Loucy (cell line): ENCODE measurements around the gene RPUSD3.
A peak's percentile ranks its signal among the peaks of the same experiment; 100 is the strongest.

Experiments
- H2AFZ ChIP-seq: fragments of 200-600 bp; sonication (generic); 2 replicates; pipeline ENCODE4 v1.6.0; 2016; ENCODE audit warnings: antibody characterized with exemption, mild to moderate bottlenecking, low read length, moderate library complexity
- H3F3A ChIP-seq: fragments of 200-600 bp; 2 replicates; pipeline ENCODE4 v1.6.0; 2016; ENCODE audit warnings: antibody characterized with exemption, low read depth, mild to moderate bottlenecking
- H3K27me3 ChIP-seq: fragments of 200-600 bp; sonication (generic); 2 replicates; pipeline ENCODE4 v1.6.1; 2014; ENCODE audit warnings: low read length, mild to moderate bottlenecking; ENCODE audit not compliant: insufficient read depth, poor library complexity, severe bottlenecking
- H3K36me3 ChIP-seq: fragments of 200-600 bp; sonication (generic); 2 replicates; pipeline ENCODE4 v1.6.1; 2016; ENCODE audit warnings: low read length; ENCODE audit not compliant: insufficient read depth
- H3K4me1 ChIP-seq: fragments of 200-600 bp; sonication (generic); 2 replicates; pipeline ENCODE4 v1.5.1; 2014; ENCODE audit warnings: low read length, mild to moderate bottlenecking; ENCODE audit not compliant: insufficient read depth, poor library complexity, severe bottlenecking
- H3K4me2 ChIP-seq: fragments of 200-600 bp; sonication (generic); 2 replicates; pipeline ENCODE4 v1.6.0; 2014; ENCODE audit warnings: antibody characterized with exemption, low read length, low read depth, mild to moderate bottlenecking; ENCODE audit not compliant: poor library complexity, severe bottlenecking
- H3K4me3 ChIP-seq: fragments of 200-600 bp; sonication (generic); 2 replicates; pipeline ENCODE4 v1.5.1; 2014; ENCODE audit warnings: low read length, mild to moderate bottlenecking, mixed read lengths; ENCODE audit not compliant: poor library complexity, severe bottlenecking
- H3K79me2 ChIP-seq: fragments of 200-600 bp; sonication (generic); 2 replicates; pipeline ENCODE4 v1.6.1; 2014; ENCODE audit warnings: low read length; ENCODE audit not compliant: insufficient read depth
- H3K9ac ChIP-seq: fragments of 200-600 bp; sonication (generic); 2 replicates; pipeline ENCODE4 v1.6.0; 2014; ENCODE audit warnings: mild to moderate bottlenecking, low read depth, low read length, moderate library complexity; ENCODE audit not compliant: poor library complexity, severe bottlenecking
- H3K9me2 ChIP-seq: fragments of 200-600 bp; sonication (generic); replicated peaks from 2 replicates; pipeline ENCODE4 v1.6.1; 2016; ENCODE audit warnings: low read depth, low read length, mixed read lengths
- H3K9me3 ChIP-seq: fragments of 200-600 bp; sonication (generic); 2 replicates; pipeline ENCODE4 v1.6.1; 2014; ENCODE audit warnings: mild to moderate bottlenecking, antibody characterized with exemption, low read length, low read depth; ENCODE audit not compliant: insufficient read depth
- H4K20me1 ChIP-seq: fragments of 200-600 bp; sonication (generic); 2 replicates; pipeline ENCODE4 v1.6.0; 2014; ENCODE audit warnings: antibody characterized with exemption, low read length, mild to moderate bottlenecking; ENCODE audit not compliant: insufficient read depth, poor library complexity, severe bottlenecking
- CTCF ChIP-seq: fragments of 200-600 bp; sonication (generic); conservative IDR thresholded peaks from 2 replicates; pipeline ENCODE4 v1.5.1; 2014; ENCODE audit warnings: mild to moderate bottlenecking, antibody characterized with exemption, low read length
- EZH2phosphoT487 ChIP-seq: fragments of 200-600 bp; IDR thresholded peaks from 2 replicates; pipeline ENCODE4 v1.6.1; 2018; ENCODE audit warnings: antibody characterized with exemption, mild to moderate bottlenecking, moderate library complexity, borderline replicate concordance

Gene RPUSD3

GRCh38 chr3:9808345-9809037, 35.3 kb downstream of the RPUSD3 start:
- no peak overlapping the region for H3K4me3 ChIP-seq

GRCh38 chr3:9807981-9808344, 35.8 kb downstream of the RPUSD3 start:
- no peak overlapping the region for H2AFZ ChIP-seq
- H3K79me2 ChIP-seq, result no peaks in the 10 kb centered on the region
- H3K9ac ChIP-seq, result no peak overlapping the region
- H3K36me3 ChIP-seq, result peaks cover 57% of the 10 kb centered on the region
- TF ChIP-seq EZH2phosphoT487 (no peak), CTCF (no peak)
- no peaks in the 10 kb centered on the region for H3K9me2 ChIP-seq
- H4K20me1 ChIP-seq, result no peaks in the 10 kb centered on the region
- no peaks in the 10 kb centered on the region for H3K4me1 ChIP-seq
- no peaks in the 10 kb centered on the region for H3K9me3 ChIP-seq
- no peaks in the 10 kb centered on the region for H3K27me3 ChIP-seq
- H3F3A ChIP-seq, result no peaks in the 10 kb centered on the region; the same call in 1 of the 2 replicates
- no peak overlapping the region for H3K4me2 ChIP-seq
- no peak overlapping the region for H3K4me3 ChIP-seq

More at GRCh38 chr3:9808345-9809037, 35.3 kb downstream of the RPUSD3 start:
- Histone ChIP-seq H3F3A (no peaks in the 10 kb centered on the region; the same call in 1 of the 2 replicates), H4K20me1 (no peaks in the 10 kb centered on the region), H3K79me2 (no peaks in the 10 kb centered on the region), H3K9ac (no peak overlapping the region), H3K9me2 (no peaks in the 10 kb centered on the region), H3K27me3 (no peaks in the 10 kb centered on the region), H2AFZ (no peak overlapping the region), H3K4me1 (no peaks in the 10 kb centered on the region), H3K36me3 (peaks cover 57% of the 10 kb centered on the region), H3K4me2 (no peak overlapping the region), H3K9me3 (no peaks in the 10 kb centered on the region)
- no peak for TF ChIP-seq EZH2phosphoT487
- peak; percentile 62 for TF ChIP-seq CTCF

GRCh38 chr3:9806688-9807589, 36.9 kb downstream of the RPUSD3 start:
- no peak for TF ChIP-seq EZH2phosphoT487
- no peak for TF ChIP-seq CTCF
- H3K4me2 ChIP-seq, result no peak overlapping the region
- H4K20me1 ChIP-seq, result no peaks in the 10 kb centered on the region
- no peak overlapping the region for H3K9ac ChIP-seq
- no peaks in the 10 kb centered on the region for H3K9me2 ChIP-seq
- H3K36me3 ChIP-seq, result peaks cover 57% of the 10 kb centered on the region
- no peaks in the 10 kb centered on the region for H3K9me3 ChIP-seq
- H3K4me1 ChIP-seq, result no peaks in the 10 kb centered on the region
- no peaks in the 10 kb centered on the region; the same call in 1 of the 2 replicates for H3F3A ChIP-seq
- no peaks in the 10 kb centered on the region for H3K27me3 ChIP-seq
- H3K79me2 ChIP-seq, result no peaks in the 10 kb centered on the region
- H2AFZ ChIP-seq, result no peak overlapping the region
- H3K4me3 ChIP-seq, result no peak overlapping the region
